H9 (cell line): Measurements from ENCODE around the gene CFAP43. TPM values are rescaled to one million over a fixed set of nuclear protein-coding genes. Genes with fewer than 3 reads are reported as not detected.

Experiments used
- DNase-seq: peaks from one replicate; pipeline ENCODE4 v3.0.0-alpha.2; 2017
- H2AFZ ChIP-seq: one replicate; pipeline ENCODE4 v1.6.1; 2013; ENCODE audit warnings: mild to moderate bottlenecking, low read length, control low read depth, moderate library complexity
- H2AK5ac ChIP-seq: 2 replicates; pipeline ENCODE4 v1.6.1; 2013; ENCODE audit warnings: low read length, control low read depth, mixed read lengths; ENCODE audit not compliant: insufficient read length
- H2BK120ac ChIP-seq: one replicate; pipeline ENCODE4 v1.6.1; 2013; ENCODE audit warnings: low read depth, mild to moderate bottlenecking, low read length, control low read depth, inconsistent platforms; ENCODE audit not compliant: poor library complexity, severe bottlenecking
- H2BK12ac ChIP-seq: 2 replicates; pipeline ENCODE4 v1.6.1; 2013; ENCODE audit warnings: low read length, control low read depth, mixed read lengths, low read depth; ENCODE audit not compliant: insufficient read length
- H2BK15ac ChIP-seq: 2 replicates; pipeline ENCODE4 v1.6.1; 2013; ENCODE audit warnings: low read depth, low read length, control low read depth
- H2BK20ac ChIP-seq: one replicate; pipeline ENCODE4 v1.6.1; 2013; ENCODE audit warnings: low read depth, mild to moderate bottlenecking, low read length, control low read depth, inconsistent platforms; ENCODE audit not compliant: poor library complexity, severe bottlenecking
- H2BK5ac ChIP-seq: 2 replicates; pipeline ENCODE4 v1.6.1; 2013; ENCODE audit warnings: low read length, control low read depth, mixed read lengths; ENCODE audit not compliant: insufficient read length
- H3K14ac ChIP-seq: 2 replicates; pipeline ENCODE4 v1.6.1; 2013; ENCODE audit warnings: low read length, control low read depth; ENCODE audit not compliant: insufficient read depth
- H3K18ac ChIP-seq: 2 replicates; pipeline ENCODE4 v1.6.1; 2013; ENCODE audit warnings: low read depth, mild to moderate bottlenecking, mixed read lengths, low read length, control low read depth; ENCODE audit not compliant: insufficient read length
- H3K23ac ChIP-seq: 2 replicates; pipeline ENCODE4 v1.6.1; 2013; ENCODE audit warnings: low read length, control low read depth, mixed read lengths, low read depth; ENCODE audit not compliant: insufficient read length
- H3K23me2 ChIP-seq: 2 replicates; pipeline ENCODE4 v1.6.1; 2013; ENCODE audit warnings: low read depth, mild to moderate bottlenecking, mixed read lengths, low read length, control low read depth; ENCODE audit not compliant: insufficient read length, poor library complexity, severe bottlenecking
- H3K27ac ChIP-seq: 2 replicates; pipeline ENCODE4 v1.5.1; 2013; ENCODE audit warnings: low read length, control low read depth, mixed read lengths, low read depth; ENCODE audit not compliant: insufficient read length
- H3K27me3 ChIP-seq: 2 replicates; pipeline ENCODE4 v1.6.1; 2013; ENCODE audit warnings: low read length, control low read depth, inconsistent platforms; ENCODE audit not compliant: insufficient read depth
- H3K4ac ChIP-seq: 2 replicates; pipeline ENCODE4 v1.6.1; 2013; ENCODE audit warnings: low read depth, mild to moderate bottlenecking, control low read depth, inconsistent platforms, low read length, moderate library complexity
- H3K4me1 ChIP-seq: 2 replicates; pipeline ENCODE4 v1.6.1; 2013; ENCODE audit warnings: low read length, control low read depth, inconsistent platforms; ENCODE audit not compliant: insufficient read depth
- H3K4me2 ChIP-seq: 2 replicates; pipeline ENCODE4 v1.6.1; 2013; ENCODE audit warnings: low read length, control low read depth, mixed read lengths; ENCODE audit not compliant: insufficient read length, insufficient read depth
- H3K56ac ChIP-seq: 2 replicates; pipeline ENCODE4 v1.6.1; 2013; ENCODE audit warnings: low read depth, mild to moderate bottlenecking, mixed read lengths, low read length, control low read depth; ENCODE audit not compliant: insufficient read length
- H3K79me1 ChIP-seq: 2 replicates; pipeline ENCODE4 v1.6.1; 2013; ENCODE audit warnings: low read depth, mild to moderate bottlenecking, moderate library complexity, low read length, control low read depth, inconsistent platforms; ENCODE audit not compliant: insufficient read depth, poor library complexity, severe bottlenecking
- H3K79me2 ChIP-seq: 2 replicates; pipeline ENCODE4 v1.6.1; 2013; ENCODE audit warnings: low read length, control low read depth, inconsistent platforms; ENCODE audit not compliant: insufficient read depth
- H3K9ac ChIP-seq: 2 replicates; pipeline ENCODE4 v1.6.1; 2013; ENCODE audit warnings: low read length, control low read depth, mixed read lengths; ENCODE audit not compliant: insufficient read length; ENCODE audit errors: extremely low read depth
- H3K9me3 ChIP-seq: one replicate; pipeline ENCODE4 v1.6.1; 2013; ENCODE audit warnings: low read depth, low read length, inconsistent platforms; ENCODE audit not compliant: control insufficient read depth
- H3T11ph ChIP-seq: one replicate; pipeline ENCODE4 v1.6.1; 2013; ENCODE audit warnings: mild to moderate bottlenecking, low read length, control low read depth, inconsistent platforms
- H4K20me1 ChIP-seq: one replicate; pipeline ENCODE4 v1.6.1; 2013; ENCODE audit not compliant: control insufficient read depth, insufficient read length, insufficient read depth
- H4K5ac ChIP-seq: 2 replicates; pipeline ENCODE4 v1.6.1; 2013; ENCODE audit warnings: low read depth, mild to moderate bottlenecking, mixed read lengths, low read length, control low read depth; ENCODE audit not compliant: insufficient read length
- H4K8ac ChIP-seq: replicated peaks from 2 replicates; pipeline ENCODE4 v1.6.1; 2013; ENCODE audit warnings: low read length, control low read depth, mixed read lengths, low read depth; ENCODE audit not compliant: insufficient read length
- H4K91ac ChIP-seq: 2 replicates; pipeline ENCODE4 v1.6.1; 2013; ENCODE audit warnings: low read depth, mild to moderate bottlenecking, moderate library complexity, mixed read lengths, low read length, control low read depth; ENCODE audit not compliant: insufficient read length
- H3K27ac Mint-ChIP-seq, 3 experiments: 2 replicates in 2 of 3; 3 replicates in 1 of 3; pipeline ENCODE4 v1.8.0; 2020 to 2021; ENCODE audit warnings: mixed read lengths in 3 of 3, mild to moderate bottlenecking in 1 of 3, moderate library complexity in 1 of 3
- H3K27me3 Mint-ChIP-seq: 2 replicates; pipeline ENCODE4 v1.8.0; 2021; ENCODE audit warnings: low read depth, mild to moderate bottlenecking, moderate library complexity, mixed read lengths
- H3K36me3 Mint-ChIP-seq, 3 experiments: 2 replicates in 2 of 3; 3 replicates in 1 of 3; pipeline ENCODE4 v1.8.0; 2020 to 2021; ENCODE audit warnings: low read depth in 3 of 3, mixed read lengths in 3 of 3; ENCODE audit not compliant: insufficient read depth in 1 of 3
- H3K4me1 Mint-ChIP-seq, 2 experiments: 2 replicates each; pipeline ENCODE4 v1.8.0; 2020; ENCODE audit warnings: mixed read lengths in 2 of 2
- H3K4me3 Mint-ChIP-seq, 2 experiments: 2 replicates in 1 of 2; 3 replicates in 1 of 2; pipeline ENCODE4 v1.8.0; 2020 to 2021; ENCODE audit warnings: mild to moderate bottlenecking in 2 of 2, mixed read lengths in 2 of 2, moderate library complexity in 1 of 2
- H3K9me3 Mint-ChIP-seq, 2 experiments: 2 replicates in 1 of 2; 3 replicates in 1 of 2; pipeline ENCODE4 v1.8.0; 2020; ENCODE audit warnings: mild to moderate bottlenecking in 2 of 2, mixed read lengths in 2 of 2, moderate library complexity in 1 of 2
- WGBS: extraction: QIAGEN DNeasy Blood & Tissue Kit; methylation state at CpG from one replicate; pipeline ENCODE4 v1.1.7; 2013; ENCODE audit warnings: missing lambda C conversion rate, low lambda C conversion rate, mixed read lengths; ENCODE audit not compliant: insufficient read length; ENCODE audit errors: extremely low coverage; 5-methylcytosine and 5-hydroxymethylcytosine counted together
- total RNA-seq: library from RNA; stranded (reverse); gene quantifications from 2 replicates; pipeline ENCODE4 v1.2.1, GENCODE V29; 2021
- TF ChIP-seq, protein P1 (sequence below): fragments of 200-600 bp; sonication (generic); conservative IDR thresholded peaks from 3 replicates; pipeline ENCODE4 v1.8.0; 2021; ENCODE audit warnings: antibody characterized with exemption, mild to moderate bottlenecking

Gene CFAP43
- total RNA-seq, 1 experiment from 2014 or later: 0.26 TPM

DNA sequence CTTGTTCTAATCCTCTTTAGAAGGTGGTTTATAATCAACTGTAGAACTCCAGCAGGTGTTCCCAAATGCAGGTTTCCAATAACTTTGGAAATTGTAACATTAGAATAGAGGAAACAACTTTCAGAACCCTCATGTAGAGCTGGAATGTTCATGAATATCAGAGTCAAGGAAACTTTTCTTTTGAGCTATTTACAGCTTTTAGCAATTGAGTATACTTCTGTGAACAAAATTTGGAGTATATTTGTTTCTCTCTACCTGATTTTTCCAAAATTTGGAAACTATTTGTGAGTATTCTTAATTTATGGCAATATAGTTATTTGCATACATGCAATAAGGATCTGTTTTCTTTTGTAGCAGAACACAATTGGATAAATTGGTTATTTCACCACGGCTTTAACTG, 2.8 kb upstream of the CFAP43 start:
- no peaks in the 10 kb centered on the region for H3K79me2 ChIP-seq
- Mint-ChIP-seq H3K4me3 (no peak overlapping the region), H3K27me3 (no peaks in the 10 kb centered on the region; the same call in 1 of the 2 replicates), H3K36me3 (peaks cover 4 to 5% (median 5%) of the 10 kb centered on the region in 3 experiments; a peak in 6 of 7 replicates), H3K4me1 (peaks cover 8 to 10% of the 10 kb centered on the region in 2 experiments; a peak in 3 of 4 replicates), H3K9me3 (peaks cover 15 to 19% of the 10 kb centered on the region in 2 experiments), H3K27ac (no peak overlapping the region)
- no peak overlapping the region for H3K9ac ChIP-seq
- peaks cover 8% of the 10 kb centered on the region for H3K23me2 ChIP-seq
- H2AFZ ChIP-seq: no peak overlapping the region
- no CpG with 5 or more reads among the region's 1 CpG for WGBS
- H2AK5ac ChIP-seq: no peak overlapping the region
- no peaks in the 10 kb centered on the region for H4K20me1 ChIP-seq
- H3K27ac ChIP-seq: no peak overlapping the region
- H2BK5ac ChIP-seq: no peak overlapping the region
- H3K27me3 ChIP-seq: no peaks in the 10 kb centered on the region
- DNase-seq: no peak
- H2BK15ac ChIP-seq: no peak overlapping the region
- no peak overlapping the region for H4K8ac ChIP-seq
- no peak overlapping the region for H3K14ac ChIP-seq
- H3K23ac ChIP-seq: no peak overlapping the region
- H3K56ac ChIP-seq: no peak overlapping the region
- no peak overlapping the region for H3K18ac ChIP-seq
- no peaks in the 10 kb centered on the region for H3K79me1 ChIP-seq
- H4K5ac ChIP-seq: no peak overlapping the region
- no peaks in the 10 kb centered on the region for H3K9me3 ChIP-seq
- no peak overlapping the region for H3T11ph ChIP-seq
- H3K4ac ChIP-seq: no peak overlapping the region
- H3K4me2 ChIP-seq: no peak overlapping the region
- no peak overlapping the region for H2BK120ac ChIP-seq
- H3K4me1 ChIP-seq: no peaks in the 10 kb centered on the region
- H2BK20ac ChIP-seq: no peak overlapping the region
- TF ChIP-seq, protein P1, sequence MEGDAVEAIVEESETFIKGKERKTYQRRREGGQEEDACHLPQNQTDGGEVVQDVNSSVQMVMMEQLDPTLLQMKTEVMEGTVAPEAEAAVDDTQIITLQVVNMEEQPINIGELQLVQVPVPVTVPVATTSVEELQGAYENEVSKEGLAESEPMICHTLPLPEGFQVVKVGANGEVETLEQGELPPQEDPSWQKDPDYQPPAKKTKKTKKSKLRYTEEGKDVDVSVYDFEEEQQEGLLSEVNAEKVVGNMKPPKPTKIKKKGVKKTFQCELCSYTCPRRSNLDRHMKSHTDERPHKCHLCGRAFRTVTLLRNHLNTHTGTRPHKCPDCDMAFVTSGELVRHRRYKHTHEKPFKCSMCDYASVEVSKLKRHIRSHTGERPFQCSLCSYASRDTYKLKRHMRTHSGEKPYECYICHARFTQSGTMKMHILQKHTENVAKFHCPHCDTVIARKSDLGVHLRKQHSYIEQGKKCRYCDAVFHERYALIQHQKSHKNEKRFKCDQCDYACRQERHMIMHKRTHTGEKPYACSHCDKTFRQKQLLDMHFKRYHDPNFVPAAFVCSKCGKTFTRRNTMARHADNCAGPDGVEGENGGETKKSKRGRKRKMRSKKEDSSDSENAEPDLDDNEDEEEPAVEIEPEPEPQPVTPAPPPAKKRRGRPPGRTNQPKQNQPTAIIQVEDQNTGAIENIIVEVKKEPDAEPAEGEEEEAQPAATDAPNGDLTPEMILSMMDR: no peak
- no peak overlapping the region for H4K91ac ChIP-seq
- no peak overlapping the region for H2BK12ac ChIP-seq
